ENCODE data around the gene IL17A.
"Not testable (repeated sequence)": the region's sequence is repeated elsewhere in the genome, so short reads cannot be mapped to it uniquely, and the experiment has no call there.

IL17A gene

GRCh38 chr6:52189974-52190373 lies 3.8 kb downstream of the IL17A start:
- Mint-ChIP-seq H3K27ac (no peak overlapping the region), H3K9me3 (peaks cover under 1% of the 10 kb centered on the region), H3K36me3 (ENCODE audit: low read depth) (no peaks in the 10 kb centered on the region), H3K4me3 (no peak overlapping the region), H3K4me1 (no peaks in the 10 kb centered on the region), H3K27me3 (ENCODE audit: low read depth, poor library complexity) (no peaks in the 10 kb centered on the region)
- TF ChIP-seq CTCF (IDR thresholded peaks at IDR 0.05): no peak
- no peak for DNase-seq

- Mint-ChIP-seq H3K27ac (no peak overlapping the region), H3K27me3 (ENCODE audit: low read depth, poor library complexity) (no peaks in the 10 kb centered on the region), H3K36me3 (ENCODE audit: low read depth) (no peaks in the 10 kb centered on the region), H3K9me3 (peaks cover 5% of the 10 kb centered on the region), H3K4me3 (no peak overlapping the region), H3K4me1 (no peaks in the 10 kb centered on the region)
- no peak for DNase-seq
- no peak for TF ChIP-seq CTCF (IDR thresholded peaks at IDR 0.05)
Observed at GRCh38 chr6:52190409-52190808, 4.2 kb downstream of the IL17A start.

- Mint-ChIP-seq H3K4me3 (no peak overlapping the region), H3K27me3 (ENCODE audit: low read depth, poor library complexity) (no peaks in the 10 kb centered on the region)
Observed at GRCh38 chr6:52191824-52192223, 5.6 kb downstream of the IL17A start.

GRCh38 chr6:52195886-52196285 lies 9.7 kb downstream of the IL17A start:
- H3K4me3 Mint-ChIP-seq: no peak overlapping the region
- peaks cover 4% of the 10 kb centered on the region for H3K27me3 Mint-ChIP-seq (ENCODE audit: low read depth, poor library complexity)
- DNase-seq: no peak

More at GRCh38 chr6:52191824-52192223, 5.6 kb downstream of the IL17A start:
- no peak for TF ChIP-seq CTCF (IDR thresholded peaks at IDR 0.05)
- H3K36me3 Mint-ChIP-seq (ENCODE audit: low read depth): no peaks in the 10 kb centered on the region
- H3K27ac Mint-ChIP-seq: no peak overlapping the region
- H3K4me1 Mint-ChIP-seq: no peaks in the 10 kb centered on the region
- H3K9me3 Mint-ChIP-seq: peaks cover 6% of the 10 kb centered on the region
- no peak for DNase-seq

GRCh38 chr6:52200088-52200487 lies 13.9 kb downstream of the IL17A start:
- H3K9me3 Mint-ChIP-seq: peaks cover 58% of the 10 kb centered on the region
- H3K4me3 Mint-ChIP-seq; H3K4me1 Mint-ChIP-seq; H3K27ac Mint-ChIP-seq; H3K27me3 Mint-ChIP-seq (ENCODE audit: low read depth, poor library complexity); DNase-seq; H3K36me3 Mint-ChIP-seq (ENCODE audit: low read depth): not testable (repeated sequence)

More at GRCh38 chr6:52195886-52196285, 9.7 kb downstream of the IL17A start:
- Mint-ChIP-seq H3K36me3 (ENCODE audit: low read depth) (peaks cover 8% of the 10 kb centered on the region), H3K9me3 (peaks cover 40% of the 10 kb centered on the region), H3K4me1 (no peaks in the 10 kb centered on the region), H3K27ac (no peak overlapping the region)
- no peak for TF ChIP-seq CTCF (IDR thresholded peaks at IDR 0.05)

- Mint-ChIP-seq H3K36me3 (ENCODE audit: low read depth) (peaks cover 8% of the 10 kb centered on the region), H3K27ac (no peak overlapping the region), H3K9me3 (peaks cover 54% of the 10 kb centered on the region), H3K4me1 (no peaks in the 10 kb centered on the region), H3K4me3 (no peak overlapping the region), H3K27me3 (ENCODE audit: low read depth, poor library complexity) (peaks cover 8% of the 10 kb centered on the region)
- no peak for DNase-seq
- no peak for TF ChIP-seq CTCF (IDR thresholded peaks at IDR 0.05)
Observed at GRCh38 chr6:52201046-52201445, 14.9 kb downstream of the IL17A start.
